ENCODE results near the gene KIF2C. TPM values are rescaled to one million over a fixed set of nuclear protein-coding genes. Genes with fewer than 3 reads are reported as not detected.

KIF2C gene
- total RNA-seq, 2 donors from 2014 or later, result 0.42 TPM; not detected in 1

DNA sequence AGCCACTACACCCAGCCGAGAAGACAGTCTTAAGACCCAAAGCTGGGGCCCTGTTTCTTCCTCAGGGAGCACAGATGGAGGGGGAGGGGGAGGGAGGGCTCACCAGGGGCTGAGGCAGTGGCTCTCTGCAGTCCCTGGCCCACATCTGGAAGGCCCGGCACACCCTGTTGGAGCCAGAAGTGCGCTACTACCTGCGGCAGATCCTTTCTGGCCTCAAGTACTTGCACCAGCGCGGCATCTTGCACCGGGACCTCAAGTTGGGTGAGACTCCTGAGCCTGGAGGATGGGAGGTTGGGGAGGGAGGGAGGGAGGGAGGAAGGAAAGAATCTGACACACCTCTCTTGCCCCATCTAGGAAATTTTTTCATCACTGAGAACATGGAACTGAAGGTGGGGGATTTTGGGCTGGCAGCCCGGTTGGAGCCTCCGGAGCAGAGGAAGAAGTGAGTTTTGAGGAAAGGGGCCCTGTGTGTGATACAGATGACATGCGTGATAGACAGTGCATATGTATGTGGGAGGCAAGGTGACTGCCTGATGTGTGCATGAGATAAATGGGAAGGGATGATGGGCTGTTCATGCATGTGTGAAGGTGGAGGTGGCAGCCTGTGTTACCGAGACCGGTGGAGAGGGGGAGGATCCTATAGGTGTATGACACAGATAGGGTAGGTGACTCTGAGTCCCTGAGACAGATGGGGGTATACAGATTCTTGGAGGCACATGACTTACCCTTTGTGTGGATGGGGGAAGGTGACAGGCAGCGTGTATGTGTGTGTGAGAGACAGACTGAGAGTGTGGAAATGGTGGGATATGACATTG lies 62.1 kb downstream of the KIF2C start:
- ATAC-seq (ENCODE audit: insufficient number of reproducible peaks, low FRiP score, low read depth), result no peak
- H3K9me3 ChIP-seq, result no peaks in the 10 kb centered on the region
- no peak for DNase-seq (ENCODE audit: low spot score)
- H3K27ac ChIP-seq, result peak overlapping the region; percentile 97 to 99
- peak overlapping the region; percentile 94 for H3K4me3 ChIP-seq
- TF ChIP-seq, protein P1, sequence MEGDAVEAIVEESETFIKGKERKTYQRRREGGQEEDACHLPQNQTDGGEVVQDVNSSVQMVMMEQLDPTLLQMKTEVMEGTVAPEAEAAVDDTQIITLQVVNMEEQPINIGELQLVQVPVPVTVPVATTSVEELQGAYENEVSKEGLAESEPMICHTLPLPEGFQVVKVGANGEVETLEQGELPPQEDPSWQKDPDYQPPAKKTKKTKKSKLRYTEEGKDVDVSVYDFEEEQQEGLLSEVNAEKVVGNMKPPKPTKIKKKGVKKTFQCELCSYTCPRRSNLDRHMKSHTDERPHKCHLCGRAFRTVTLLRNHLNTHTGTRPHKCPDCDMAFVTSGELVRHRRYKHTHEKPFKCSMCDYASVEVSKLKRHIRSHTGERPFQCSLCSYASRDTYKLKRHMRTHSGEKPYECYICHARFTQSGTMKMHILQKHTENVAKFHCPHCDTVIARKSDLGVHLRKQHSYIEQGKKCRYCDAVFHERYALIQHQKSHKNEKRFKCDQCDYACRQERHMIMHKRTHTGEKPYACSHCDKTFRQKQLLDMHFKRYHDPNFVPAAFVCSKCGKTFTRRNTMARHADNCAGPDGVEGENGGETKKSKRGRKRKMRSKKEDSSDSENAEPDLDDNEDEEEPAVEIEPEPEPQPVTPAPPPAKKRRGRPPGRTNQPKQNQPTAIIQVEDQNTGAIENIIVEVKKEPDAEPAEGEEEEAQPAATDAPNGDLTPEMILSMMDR (IDR thresholded peaks at IDR 0.05), result no peak
- no peaks in the 10 kb centered on the region for H3K27me3 ChIP-seq (replicated peaks; ENCODE audit: insufficient read depth)
- H3K4me1 ChIP-seq (ENCODE audit: control insufficient read depth in 1 of 2, low read depth in 2 of 2), result peaks cover 30 to 56% of the 10 kb centered on the region in 2 donors
- H3K36me3 ChIP-seq, result peaks cover 33% of the 10 kb centered on the region

DNA sequence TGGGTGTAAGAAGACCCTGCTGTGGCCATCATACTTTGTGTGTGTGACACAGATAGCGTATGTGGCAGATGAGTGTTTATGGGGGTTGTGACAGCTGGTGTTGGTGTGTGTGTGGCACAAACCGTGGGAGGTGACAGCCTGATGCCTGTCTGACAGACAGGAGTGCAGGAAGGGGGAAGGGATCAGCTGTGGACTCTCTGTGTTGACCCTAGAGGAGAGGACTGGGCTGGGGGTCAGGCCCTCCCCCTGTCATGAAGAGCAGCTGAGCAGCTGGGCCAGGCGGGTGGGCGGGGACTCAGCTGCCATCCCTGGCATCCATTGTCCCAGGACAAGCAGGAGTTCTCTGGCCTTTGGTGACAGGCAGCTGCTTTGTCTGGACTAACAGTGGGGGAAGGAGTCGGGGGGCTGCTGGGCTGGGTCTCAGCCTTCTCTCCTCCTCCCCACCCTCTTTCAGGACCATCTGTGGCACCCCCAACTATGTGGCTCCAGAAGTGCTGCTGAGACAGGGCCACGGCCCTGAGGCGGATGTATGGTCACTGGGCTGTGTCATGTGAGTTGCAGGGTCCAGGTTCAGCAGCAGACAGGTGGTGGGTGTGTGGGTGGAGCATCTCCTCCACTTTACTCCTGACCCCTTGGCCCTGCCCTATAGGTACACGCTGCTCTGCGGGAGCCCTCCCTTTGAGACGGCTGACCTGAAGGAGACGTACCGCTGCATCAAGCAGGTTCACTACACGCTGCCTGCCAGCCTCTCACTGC lies 62.8 kb downstream of the KIF2C start:
- no peak for DNase-seq (ENCODE audit: low spot score)

DNA sequence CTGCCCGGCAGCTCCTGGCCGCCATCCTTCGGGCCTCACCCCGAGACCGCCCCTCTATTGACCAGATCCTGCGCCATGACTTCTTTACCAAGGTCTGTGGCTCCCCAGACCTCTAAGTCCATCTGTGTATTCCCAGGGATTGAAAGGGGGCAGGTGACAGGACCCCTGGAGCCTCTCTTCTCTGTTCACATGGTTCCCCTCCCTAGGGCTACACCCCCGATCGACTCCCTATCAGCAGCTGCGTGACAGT lies 63.4 kb downstream of the KIF2C start:
- DNase-seq (ENCODE audit: low spot score), result no peak
- no peak for ATAC-seq (ENCODE audit: insufficient number of reproducible peaks, low FRiP score, low read depth)
- Histone ChIP-seq H3K36me3 (peaks cover 33% of the 10 kb centered on the region), H3K9me3 (no peaks in the 10 kb centered on the region), H3K27me3 (replicated peaks; ENCODE audit: insufficient read depth) (no peaks in the 10 kb centered on the region), H3K27ac (peak overlapping the region; percentile 97 to 99), H3K4me3 (peak overlapping the region; percentile 94), H3K4me1 (ENCODE audit: control insufficient read depth in 1 of 2, low read depth in 2 of 2) (peaks cover 36 to 69% of the 10 kb centered on the region in 2 donors)
- TF ChIP-seq, protein P1 (IDR thresholded peaks at IDR 0.05), result no peak

More for the DNA sequence above, 62.8 kb downstream of the KIF2C start:
- H3K36me3 ChIP-seq, result peaks cover 33% of the 10 kb centered on the region
- H3K4me3 ChIP-seq, result peak overlapping the region; percentile 94
- peaks cover 34 to 64% of the 10 kb centered on the region in 2 donors for H3K4me1 ChIP-seq (ENCODE audit: control insufficient read depth in 1 of 2, low read depth in 2 of 2)
- TF ChIP-seq, protein P1 (IDR thresholded peaks at IDR 0.05), result no peak
- no peak for ATAC-seq (ENCODE audit: insufficient number of reproducible peaks, low FRiP score, low read depth)
- peak overlapping the region; percentile 97 to 99 for H3K27ac ChIP-seq
- no peaks in the 10 kb centered on the region for H3K9me3 ChIP-seq
- H3K27me3 ChIP-seq (replicated peaks; ENCODE audit: insufficient read depth), result no peaks in the 10 kb centered on the region

DNA sequence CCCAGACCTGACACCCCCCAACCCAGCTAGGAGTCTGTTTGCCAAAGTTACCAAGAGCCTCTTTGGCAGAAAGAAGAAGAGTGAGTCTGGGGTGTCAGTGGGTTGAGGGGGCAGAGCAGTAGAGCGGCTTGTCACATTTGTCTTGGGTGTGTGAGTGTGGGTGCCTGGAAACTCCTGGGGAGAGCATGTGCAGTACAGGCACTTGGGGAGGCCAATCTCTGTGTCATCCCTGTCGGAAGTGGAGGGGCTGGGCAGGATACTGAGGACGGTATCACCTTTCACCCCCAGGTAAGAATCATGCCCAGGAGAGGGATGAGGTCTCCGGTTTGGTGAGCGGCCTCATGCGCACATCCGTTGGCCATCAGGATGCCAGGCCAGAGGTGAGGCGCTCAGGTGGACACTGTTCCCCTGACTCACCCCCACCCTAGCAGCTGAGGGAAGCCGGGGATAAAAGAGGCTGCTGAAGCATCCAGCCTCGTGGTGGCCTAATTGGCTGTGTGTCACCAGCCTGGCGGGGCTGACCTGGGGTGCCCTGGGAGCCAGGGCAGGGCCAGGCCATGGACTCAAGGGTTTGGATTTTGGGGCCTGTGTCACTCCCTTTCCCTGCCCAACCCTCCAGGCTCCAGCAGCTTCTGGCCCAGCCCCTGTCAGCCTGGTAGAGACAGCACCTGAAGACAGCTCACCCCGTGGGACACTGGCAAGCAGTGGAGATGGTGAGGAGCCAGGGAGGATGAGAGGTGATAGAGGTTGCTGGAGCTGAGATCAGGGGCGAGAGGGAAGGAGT lies 63.9 kb downstream of the KIF2C start:
- DNase-seq (ENCODE audit: low spot score) (no peak), ATAC-seq (ENCODE audit: insufficient number of reproducible peaks, low FRiP score, low read depth) (no peak)
- TF ChIP-seq, protein P1 (IDR thresholded peaks at IDR 0.05), result no peak
- Histone ChIP-seq H3K27ac (peak overlapping the region; percentile 97 to 99), H3K9me3 (no peaks in the 10 kb centered on the region), H3K27me3 (replicated peaks; ENCODE audit: insufficient read depth) (no peaks in the 10 kb centered on the region), H3K36me3 (peaks cover 33% of the 10 kb centered on the region), H3K4me3 (peak overlapping the region; percentile 94), H3K4me1 (ENCODE audit: control insufficient read depth in 1 of 2, low read depth in 2 of 2) (peaks cover 40 to 74% of the 10 kb centered on the region in 2 donors)
